ENCODE results near the gene DLX1.

GRCh38 chr2:172039011-172039704 lies 46.1 kb upstream of the DLX1 start:
- TF ChIP-seq CTCF (IDR thresholded peaks at IDR 0.05) (no peak), POLR2A (IDR thresholded peaks at IDR 0.05) (no peak)

Measured in heart left ventricle (tissue), 13 donors.